K562 (cell line): ENCODE results near the gene ZBTB47.

ENCODE experiments used
- CTCF ChIP-seq, 3 experiments: IDR thresholded peaks in 2 of 3; conservative IDR thresholded peaks in 1 of 3; 2 replicates each; pipeline ENCODE4 v1.5.1; 2011 to 2012; ENCODE audit warnings: low read length in 3 of 3, mild to moderate bottlenecking in 3 of 3, control low read depth in 2 of 3, improper control_type of control experiment in 1 of 3, inconsistent platforms in 1 of 3, low read depth in 1 of 3, mixed read lengths in 1 of 3, moderate library complexity in 1 of 3; ENCODE audit not compliant: insufficient read depth in 2 of 3
- HCFC1 ChIP-seq: IDR thresholded peaks from 2 replicates; pipeline ENCODE4 v1.6.1; 2012; ENCODE audit warnings: low read depth, low read length, improper control_type of control experiment
- HIVEP1 ChIP-seq: fragments of 250-450 bp; sonication (Bioruptor Pico); IDR thresholded peaks from 2 replicates; pipeline ENCODE4 v1.4.0; 2020; ENCODE audit warnings: mild to moderate bottlenecking
- NFXL1 ChIP-seq: fragments of 450-650 bp; formaldehyde crosslinking; IDR thresholded peaks from 2 replicates; pipeline ENCODE4 v1.4.0; 2021; ENCODE audit warnings: mild to moderate bottlenecking
- POLR2AphosphoS5 ChIP-seq: IDR thresholded peaks from 2 replicates; pipeline ENCODE4 v1.6.1; 2011; ENCODE audit warnings: mild to moderate bottlenecking, low read depth, low read length, moderate library complexity; ENCODE audit not compliant: control insufficient read depth, insufficient read depth
- REST ChIP-seq, 2 experiments: fragments of 450-650 bp; formaldehyde crosslinking in 1 of 2; IDR thresholded peaks; 2 replicates each; pipeline versions ENCODE4 v1.4.0 to v1.6.1; 2014 to 2020; ENCODE audit warnings: mild to moderate bottlenecking in 2 of 2, borderline replicate concordance in 1 of 2, low read depth in 1 of 2
- YBX1 ChIP-seq: fragments of 450-650 bp; IDR thresholded peaks from 2 replicates; pipeline ENCODE4 v1.7.1; 2016; ENCODE audit warnings: mild to moderate bottlenecking
- ZBTB49 ChIP-seq: sonication (generic); formaldehyde crosslinking; IDR thresholded peaks from 2 replicates; pipeline ENCODE4 v1.8.0; 2022; ENCODE audit warnings: missing genetic modification reagents, mild to moderate bottlenecking, borderline replicate concordance

GRCh38 chr3:42661593-42662022 is 8.1 kb downstream of the ZBTB47 start:
- TF ChIP-seq CTCF (IDR thresholded peaks at IDR 0.05 in 2 of 3, conservative IDR thresholded peaks at IDR 0.05 in 1 of 3; ENCODE audit: insufficient read depth in 2 of 3, low read depth in 1 of 3, low read length in 3 of 3) = no peak
- TF ChIP-seq YBX1 = no peak
- TF ChIP-seq HIVEP1 (CRISPR knock-in tag) = no peak
- no peak for TF ChIP-seq POLR2AphosphoS5
- no peak for TF ChIP-seq REST (IDR thresholded peaks at IDR 0.05; ENCODE audit: borderline replicate concordance)
- TF ChIP-seq REST (CRISPR knock-in tag; IDR thresholded peaks at IDR 0.05; ENCODE audit: low read depth) = no peak
- no peak for TF ChIP-seq NFXL1 (CRISPR knock-in tag)
- TF ChIP-seq ZBTB49 (CRISPR knock-in tag) = no peak
- TF ChIP-seq HCFC1 = no peak
